OCI-LY1 (cell line): Measurements from ENCODE around the gene GALNT13.

Source experiments
- H2AFZ ChIP-seq: fragments of 200-600 bp; sonication (generic), shearing (Covaris generic); 2 replicates; pipeline ENCODE4 v1.6.0; 2014; ENCODE audit warnings: antibody characterized with exemption, mild to moderate bottlenecking, low read length
- H3F3A ChIP-seq: fragments of 200-600 bp; sonication (generic), shearing (Covaris generic); 2 replicates; pipeline ENCODE4 v1.6.0; 2014; ENCODE audit warnings: mild to moderate bottlenecking, antibody characterized with exemption, low read length, moderate library complexity; ENCODE audit not compliant: insufficient read depth
- H3K27ac ChIP-seq: fragments of 200-600 bp; sonication (generic); 2 replicates; pipeline ENCODE4 v1.5.1; 2014; ENCODE audit warnings: low read length, mixed run types, mild to moderate bottlenecking, low read depth; ENCODE audit not compliant: poor library complexity, severe bottlenecking
- H3K27me3 ChIP-seq: fragments of 200-600 bp; sonication (generic); 2 replicates; pipeline ENCODE4 v1.6.0; 2014; ENCODE audit warnings: antibody characterized with exemption, mild to moderate bottlenecking, low read length, moderate library complexity; ENCODE audit not compliant: insufficient read depth
- H3K36me3 ChIP-seq: fragments of 200-600 bp; sonication (generic); 2 replicates; pipeline ENCODE4 v1.6.1; 2014; ENCODE audit warnings: mild to moderate bottlenecking, antibody characterized with exemption, low read length, moderate library complexity, mixed read lengths; ENCODE audit not compliant: insufficient read depth
- H3K4me1 ChIP-seq: fragments of 200-600 bp; sonication (generic); 2 replicates; pipeline ENCODE4 v1.5.1; 2014; ENCODE audit warnings: mild to moderate bottlenecking, low read length, moderate library complexity; ENCODE audit not compliant: insufficient read depth, severe bottlenecking
- H3K4me2 ChIP-seq: fragments of 200-600 bp; sonication (generic), shearing (Covaris generic); 2 replicates; pipeline ENCODE4 v1.6.1; 2014; ENCODE audit warnings: low read length
- H3K4me3 ChIP-seq: fragments of 200-600 bp; sonication (generic); 2 replicates; pipeline ENCODE4 v1.5.1; 2014; ENCODE audit warnings: low read length, low read depth, mild to moderate bottlenecking, mixed read lengths; ENCODE audit not compliant: poor library complexity, severe bottlenecking
- H3K79me2 ChIP-seq: fragments of 200-600 bp; shearing (Covaris generic); 2 replicates; pipeline ENCODE4 v1.6.1; 2016; ENCODE audit warnings: mixed run types, low read length, mixed read lengths; ENCODE audit not compliant: insufficient read depth
- H3K9ac ChIP-seq: fragments of 200-600 bp; sonication (generic), shearing (Covaris generic); 2 replicates; pipeline ENCODE4 v1.6.1; 2014; ENCODE audit warnings: mild to moderate bottlenecking, low read length, mixed read lengths
- H3K9me2 ChIP-seq: fragments of 200-600 bp; sonication (generic), shearing (Covaris generic); 2 replicates; pipeline ENCODE4 v1.6.1; 2014; ENCODE audit warnings: low read depth, mild to moderate bottlenecking, low read length, mixed read lengths
- H3K9me3 ChIP-seq: fragments of 200-600 bp; shearing (Covaris generic); 2 replicates; pipeline ENCODE4 v1.6.1; 2014; ENCODE audit warnings: low read length, mixed read lengths
- H4K20me1 ChIP-seq: fragments of 200-600 bp; sonication (generic), shearing (Covaris generic); 2 replicates; pipeline ENCODE4 v1.6.0; 2016; ENCODE audit warnings: mild to moderate bottlenecking, low read length; ENCODE audit not compliant: insufficient read depth
- CTCF ChIP-seq: fragments of 200-600 bp; sonication (generic), shearing (Covaris generic); IDR thresholded peaks from 2 replicates; pipeline ENCODE4 v1.5.1; 2017; ENCODE audit warnings: mild to moderate bottlenecking, antibody characterized with exemption, low read length, moderate library complexity, mixed read lengths
- EZH2 ChIP-seq: fragments of 200-600 bp; sonication (generic), shearing (Covaris generic); IDR thresholded peaks from 2 replicates; pipeline ENCODE4 v1.8.0; 2017; ENCODE audit warnings: borderline replicate concordance, mixed run types, mild to moderate bottlenecking, antibody characterized with exemption, low read length, moderate library complexity, mixed read lengths

Gene GALNT13

GRCh38 chr2:154331784-154332183 is 460.1 kb downstream of the GALNT13 start:
- TF ChIP-seq CTCF = no peak
- no peak for TF ChIP-seq EZH2

DNA sequence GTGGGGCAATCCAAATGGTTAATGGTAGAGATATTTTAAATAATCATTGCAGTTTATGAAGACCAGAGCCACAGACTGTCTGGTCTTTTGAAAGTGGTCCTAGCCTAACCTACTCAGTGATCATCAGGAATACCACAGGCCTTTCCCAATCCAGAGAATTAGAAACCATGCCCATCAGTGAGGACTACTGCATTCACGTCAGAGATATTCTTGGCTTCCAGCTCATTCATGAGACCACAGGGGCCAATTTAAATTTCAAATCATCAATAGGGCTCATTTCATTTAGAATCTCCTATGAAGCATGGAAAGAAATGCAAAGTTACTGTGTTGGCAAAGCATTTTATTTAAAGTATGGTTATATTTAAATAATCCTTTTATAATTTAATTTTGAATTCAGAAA is 464.5 kb downstream of the GALNT13 start:
- no peaks in the 10 kb centered on the region for H3K27me3 ChIP-seq
- no peaks in the 10 kb centered on the region for H3K36me3 ChIP-seq
- no peaks in the 10 kb centered on the region for H3K9me2 ChIP-seq
- no peaks in the 10 kb centered on the region for H3F3A ChIP-seq
- no peak overlapping the region for H3K9ac ChIP-seq
- no peak overlapping the region for H2AFZ ChIP-seq
- H3K27ac ChIP-seq = no peak overlapping the region
- H4K20me1 ChIP-seq = no peaks in the 10 kb centered on the region; the same call in 1 of the 2 replicates
- H3K4me3 ChIP-seq = no peak overlapping the region
- no peaks in the 10 kb centered on the region for H3K4me1 ChIP-seq
- no peak for TF ChIP-seq CTCF
- no peak for TF ChIP-seq EZH2
- H3K4me2 ChIP-seq = no peak overlapping the region
- H3K79me2 ChIP-seq = no peaks in the 10 kb centered on the region
- H3K9me3 ChIP-seq = no peaks in the 10 kb centered on the region

More at GRCh38 chr2:154331784-154332183, 460.1 kb downstream of the GALNT13 start:
- H3K4me3 ChIP-seq = no peak overlapping the region
- no peaks in the 10 kb centered on the region for H3F3A ChIP-seq
- no peaks in the 10 kb centered on the region for H3K9me2 ChIP-seq
- H3K9ac ChIP-seq = no peak overlapping the region
- no peak overlapping the region for H3K4me2 ChIP-seq
- no peaks in the 10 kb centered on the region for H3K36me3 ChIP-seq
- no peaks in the 10 kb centered on the region; the same call in 1 of the 2 replicates for H4K20me1 ChIP-seq
- H3K9me3 ChIP-seq = no peaks in the 10 kb centered on the region
- H2AFZ ChIP-seq = no peak overlapping the region
- H3K27ac ChIP-seq = no peak overlapping the region
- no peaks in the 10 kb centered on the region for H3K79me2 ChIP-seq
- no peaks in the 10 kb centered on the region for H3K4me1 ChIP-seq
- H3K27me3 ChIP-seq = no peaks in the 10 kb centered on the region

- Histone ChIP-seq H3K4me3 (no peak overlapping the region), H2AFZ (no peak overlapping the region), H4K20me1 (no peaks in the 10 kb centered on the region; the same call in 1 of the 2 replicates), H3K36me3 (no peaks in the 10 kb centered on the region), H3F3A (no peaks in the 10 kb centered on the region), H3K9me2 (no peaks in the 10 kb centered on the region), H3K27me3 (no peaks in the 10 kb centered on the region), H3K4me1 (no peaks in the 10 kb centered on the region), H3K9ac (no peak overlapping the region), H3K9me3 (no peaks in the 10 kb centered on the region), H3K4me2 (no peak overlapping the region), H3K27ac (no peak overlapping the region), H3K79me2 (no peaks in the 10 kb centered on the region)
- TF ChIP-seq EZH2 (no peak), CTCF (no peak)
These were observed 466.7 kb downstream of the GALNT13 start for GRCh38 chr2:154338352-154338967.
